HEK293 (cell line): ENCODE data around the gene ANGPT4.

ENCODE experiments used
- CTCF ChIP-seq: fragments of 450-650 bp; formaldehyde crosslinking; IDR thresholded peaks from 2 replicates; pipeline ENCODE4 v1.5.1; 2016; ENCODE audit warnings: missing biosample characterization, missing genetic modification characterization
- REST ChIP-seq: fragments of 450-650 bp; formaldehyde crosslinking; IDR thresholded peaks from 2 replicates; pipeline ENCODE4 v1.5.1; 2016; ENCODE audit warnings: missing biosample characterization, missing genetic modification characterization
- YY1 ChIP-seq: fragments of 450-650 bp; formaldehyde crosslinking; IDR thresholded peaks from 2 replicates; pipeline ENCODE4 v1.5.1; 2018; ENCODE audit warnings: missing biosample characterization, missing genetic modification characterization
- ZNF239 ChIP-seq: fragments of 450-650 bp; formaldehyde crosslinking; IDR thresholded peaks from 2 replicates; pipeline ENCODE4 v1.5.1; 2016; ENCODE audit warnings: missing biosample characterization, missing genetic modification characterization
- ZNF544 ChIP-seq: fragments of 450-650 bp; formaldehyde crosslinking; IDR thresholded peaks from 2 replicates; pipeline ENCODE4 v1.5.0; 2017; ENCODE audit warnings: missing biosample characterization, missing genetic modification characterization
- ZNF624 ChIP-seq: fragments of 450-650 bp; formaldehyde crosslinking; IDR thresholded peaks from 2 replicates; pipeline ENCODE4 v1.5.1; 2017; ENCODE audit warnings: missing biosample characterization, missing genetic modification characterization

- no peak for TF ChIP-seq ZNF624
- TF ChIP-seq ZNF239 (tag by site-specific recombination) = no peak
- TF ChIP-seq CTCF = no peak
- no peak for TF ChIP-seq REST (tag by site-specific recombination)
- TF ChIP-seq ZNF544 (tag by site-specific recombination) = no peak
- no peak for TF ChIP-seq YY1
Observed at GRCh38 chr20:933029-933428, 16.9 kb upstream of the ANGPT4 start.
